ENCODE results near the gene TBC1D14.

GRCh38 chr4:7029212-7029611 lies 119.6 kb downstream of the TBC1D14 start:
- TF ChIP-seq, protein P1, sequence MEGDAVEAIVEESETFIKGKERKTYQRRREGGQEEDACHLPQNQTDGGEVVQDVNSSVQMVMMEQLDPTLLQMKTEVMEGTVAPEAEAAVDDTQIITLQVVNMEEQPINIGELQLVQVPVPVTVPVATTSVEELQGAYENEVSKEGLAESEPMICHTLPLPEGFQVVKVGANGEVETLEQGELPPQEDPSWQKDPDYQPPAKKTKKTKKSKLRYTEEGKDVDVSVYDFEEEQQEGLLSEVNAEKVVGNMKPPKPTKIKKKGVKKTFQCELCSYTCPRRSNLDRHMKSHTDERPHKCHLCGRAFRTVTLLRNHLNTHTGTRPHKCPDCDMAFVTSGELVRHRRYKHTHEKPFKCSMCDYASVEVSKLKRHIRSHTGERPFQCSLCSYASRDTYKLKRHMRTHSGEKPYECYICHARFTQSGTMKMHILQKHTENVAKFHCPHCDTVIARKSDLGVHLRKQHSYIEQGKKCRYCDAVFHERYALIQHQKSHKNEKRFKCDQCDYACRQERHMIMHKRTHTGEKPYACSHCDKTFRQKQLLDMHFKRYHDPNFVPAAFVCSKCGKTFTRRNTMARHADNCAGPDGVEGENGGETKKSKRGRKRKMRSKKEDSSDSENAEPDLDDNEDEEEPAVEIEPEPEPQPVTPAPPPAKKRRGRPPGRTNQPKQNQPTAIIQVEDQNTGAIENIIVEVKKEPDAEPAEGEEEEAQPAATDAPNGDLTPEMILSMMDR (IDR thresholded peaks at IDR 0.05; ENCODE audit: low read depth, low read length): no peak
- TF ChIP-seq EZH2phosphoT487 (IDR thresholded peaks at IDR 0.05; ENCODE audit: low read depth): no peak
